GM21390 (cell line): Measurements from ENCODE around the gene WBP2NL.
"Not testable (repeated sequence)": the region's sequence is repeated elsewhere in the genome, so short reads cannot be mapped to it uniquely, and the experiment has no call there.

Source experiments
- ATAC-seq: cut with Tn5 transposase; IDR thresholded peaks from one replicate; pipeline ENCODE4 v1.9.1; 2021; ENCODE audit not compliant: unreplicated experiment

Gene WBP2NL

GRCh38 chr22:41998361-41999261 is at the start of gene WBP2NL:
Gene WBP2NL (plus strand): TSS chr22:41998788. CDS start chr22:41998819, 31 bp downstream.
- ATAC-seq: peak; percentile 73

GRCh38 chr22:41948928-41949296 is 49.7 kb upstream of the WBP2NL start:
- ATAC-seq: not testable (repeated sequence)

DNA sequence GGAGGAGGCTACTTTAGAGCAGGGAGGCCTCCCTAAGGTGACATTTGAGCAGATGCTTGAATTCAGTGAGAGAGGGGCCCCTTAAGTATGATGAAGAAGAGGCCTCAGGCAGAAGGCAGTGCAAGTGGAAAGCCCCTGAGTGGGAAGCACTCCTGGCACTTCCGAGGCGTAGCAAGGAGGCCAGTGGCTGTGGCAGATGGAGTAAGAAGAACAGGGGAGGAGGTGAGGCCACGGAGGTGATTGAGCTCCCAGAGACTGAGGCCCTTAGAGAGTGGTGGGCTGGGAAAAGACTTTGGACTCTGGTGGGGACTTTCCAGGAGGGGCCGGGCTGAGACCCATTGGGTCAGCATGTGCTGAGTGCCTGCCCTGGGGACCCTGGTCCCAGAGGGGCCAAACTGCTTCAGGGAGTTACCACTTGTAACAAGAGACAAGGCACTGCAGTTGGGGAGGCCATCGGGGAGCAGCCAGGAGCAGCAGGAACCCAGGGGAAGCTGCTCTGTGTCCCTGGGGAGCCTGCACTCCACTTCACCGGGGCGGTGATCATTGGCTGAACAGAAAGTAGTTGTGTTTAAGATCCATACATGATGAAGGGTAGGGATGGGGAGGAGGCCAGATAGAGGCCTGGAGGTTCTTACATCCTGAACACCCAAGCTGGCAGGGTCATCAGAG is 49.2 kb upstream of the WBP2NL start:
- ATAC-seq: no peak

GRCh38 chr22:41951898-41952474 is 46.6 kb upstream of the WBP2NL start, which contains the start of gene SMIM45:
Gene SMIM45 (plus strand): TSS chr22:41952150.
- ATAC-seq: no peak

GRCh38 chr22:41952713-41953112 is 45.9 kb upstream of the WBP2NL start:
- no peak for ATAC-seq

- ATAC-seq: no peak
These were observed 40.5 kb upstream of the WBP2NL start for GRCh38 chr22:41957941-41958556.

DNA sequence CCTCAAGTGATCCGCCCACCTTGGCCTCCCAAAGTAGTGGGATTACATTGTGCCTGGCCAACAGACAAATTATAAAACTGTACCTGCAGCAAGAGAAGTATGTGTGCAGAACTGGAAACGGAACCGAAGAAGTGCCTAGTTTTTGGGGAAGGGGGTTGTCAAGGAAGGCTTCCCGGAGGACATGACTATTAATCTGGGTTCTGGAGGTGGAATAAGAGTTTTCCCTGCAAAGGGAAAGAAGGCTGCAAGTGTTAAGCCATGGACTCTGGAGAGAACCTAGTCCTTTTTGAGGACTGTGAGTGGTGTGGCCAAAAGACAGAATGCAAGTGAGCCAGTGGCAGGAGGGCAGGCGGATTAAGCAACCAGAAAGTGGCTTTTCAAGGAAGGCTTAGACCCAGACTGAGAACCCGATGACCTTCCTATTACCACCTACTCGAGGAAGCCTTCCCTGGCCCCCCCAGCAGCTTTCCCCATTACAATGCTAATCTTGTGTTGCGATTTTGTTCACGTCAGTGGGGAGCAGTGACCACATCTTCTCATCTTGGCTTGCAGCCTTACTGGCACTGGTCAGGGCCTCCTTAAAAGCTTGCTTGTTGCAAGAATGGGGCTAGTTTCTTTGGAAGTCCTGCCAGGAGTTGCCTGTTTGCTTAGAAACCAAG is 35.0 kb upstream of the WBP2NL start:
- ATAC-seq: no peak

GRCh38 chr22:41964112-41964491 is 34.5 kb upstream of the WBP2NL start:
- no peak for ATAC-seq

GRCh38 chr22:41966225-41966606 is 32.4 kb upstream of the WBP2NL start:
- ATAC-seq: no peak

- no peak for ATAC-seq
These were observed 31.9 kb upstream of the WBP2NL start for GRCh38 chr22:41966607-41967240.

DNA sequence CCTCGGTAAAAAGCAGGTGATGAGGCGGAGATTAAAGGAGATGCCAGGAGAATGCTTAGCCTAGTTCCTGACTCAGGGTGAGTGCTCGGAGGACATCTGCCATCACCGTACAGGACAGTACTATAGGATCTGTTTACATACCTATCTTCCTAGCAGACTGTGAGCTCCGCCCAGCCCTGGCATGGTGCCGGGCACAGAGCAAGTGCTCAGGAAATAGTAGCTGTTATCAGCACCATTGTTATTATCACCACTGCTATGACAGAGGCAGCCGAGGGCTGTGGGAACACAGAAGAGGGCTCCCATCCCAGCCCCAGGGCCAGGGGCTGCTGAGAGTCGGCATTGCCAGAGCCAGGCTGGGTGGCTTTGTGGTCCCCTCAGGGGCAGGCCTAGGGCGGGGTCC is 30.0 kb upstream of the WBP2NL start:
- no peak for ATAC-seq

- no peak for ATAC-seq
These were observed 29.4 kb upstream of the WBP2NL start, which contains the start of gene SEPTIN3 for GRCh38 chr22:41969110-41969646. Gene SEPTIN3 (plus strand): TSS chr22:41969443. CDS start chr22:41971493, 2,050 bp downstream.

DNA sequence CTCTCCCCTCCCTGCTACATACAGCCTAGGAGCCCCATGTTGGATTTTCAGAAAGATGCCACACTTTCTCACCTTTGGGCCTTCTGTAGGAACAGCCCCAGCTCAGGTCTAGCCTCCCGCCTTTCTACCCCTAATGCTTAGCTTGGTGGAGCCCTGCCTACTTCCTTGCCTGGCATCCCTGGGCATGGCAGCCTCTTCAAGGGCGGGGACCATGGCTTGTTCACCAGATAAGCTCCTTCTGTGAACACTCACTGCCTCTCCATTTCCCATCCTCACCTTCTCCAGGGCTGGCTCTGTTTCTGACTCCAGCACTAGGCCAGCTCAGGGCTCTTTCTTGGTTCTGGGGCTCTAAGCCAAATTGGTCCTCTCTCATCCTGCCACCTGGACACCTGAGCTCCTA is 28.0 kb upstream of the WBP2NL start:
- ATAC-seq: no peak

- ATAC-seq: no peak
These were observed 27.2 kb upstream of the WBP2NL start for GRCh38 chr22:41971431-41971830.

- ATAC-seq: no peak
These were observed 23.8 kb upstream of the WBP2NL start for GRCh38 chr22:41974691-41975290.

DNA sequence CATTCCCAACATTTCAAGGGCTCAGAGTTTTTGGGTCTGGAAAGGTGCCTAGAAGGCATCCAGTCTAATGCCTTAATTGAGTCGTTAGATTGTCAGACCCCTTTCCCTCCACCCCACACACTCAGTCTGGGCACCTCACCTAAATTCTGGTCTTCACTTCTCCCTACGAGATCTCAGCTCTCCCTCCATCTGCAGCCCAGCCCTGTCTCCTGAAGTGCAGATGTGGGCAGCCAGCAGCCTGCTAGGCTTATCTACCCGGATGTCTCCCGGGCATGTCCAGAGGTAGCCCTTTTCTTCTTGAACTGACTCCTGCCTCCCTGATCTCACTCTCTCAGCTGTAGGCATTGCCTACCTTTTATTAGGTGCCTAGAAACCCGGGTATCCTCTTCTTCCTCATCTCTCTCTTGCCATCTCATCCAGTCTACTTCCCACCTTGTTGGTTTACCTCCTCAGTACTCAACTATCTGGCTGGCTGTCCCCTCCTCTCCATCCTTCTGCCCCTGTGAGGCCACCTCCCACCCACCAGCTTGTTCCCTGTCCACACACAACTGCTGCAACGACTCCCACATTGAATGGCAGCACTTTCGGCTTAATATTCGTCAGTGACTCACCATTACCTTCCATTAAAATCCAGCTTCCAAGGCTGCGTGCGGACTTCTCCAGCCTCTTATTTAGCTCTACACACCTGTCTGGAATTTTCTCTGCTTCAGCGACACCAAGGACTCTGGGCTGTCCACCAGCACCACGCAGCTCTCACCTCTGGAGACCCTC is 23.1 kb upstream of the WBP2NL start:
- no peak for ATAC-seq

DNA sequence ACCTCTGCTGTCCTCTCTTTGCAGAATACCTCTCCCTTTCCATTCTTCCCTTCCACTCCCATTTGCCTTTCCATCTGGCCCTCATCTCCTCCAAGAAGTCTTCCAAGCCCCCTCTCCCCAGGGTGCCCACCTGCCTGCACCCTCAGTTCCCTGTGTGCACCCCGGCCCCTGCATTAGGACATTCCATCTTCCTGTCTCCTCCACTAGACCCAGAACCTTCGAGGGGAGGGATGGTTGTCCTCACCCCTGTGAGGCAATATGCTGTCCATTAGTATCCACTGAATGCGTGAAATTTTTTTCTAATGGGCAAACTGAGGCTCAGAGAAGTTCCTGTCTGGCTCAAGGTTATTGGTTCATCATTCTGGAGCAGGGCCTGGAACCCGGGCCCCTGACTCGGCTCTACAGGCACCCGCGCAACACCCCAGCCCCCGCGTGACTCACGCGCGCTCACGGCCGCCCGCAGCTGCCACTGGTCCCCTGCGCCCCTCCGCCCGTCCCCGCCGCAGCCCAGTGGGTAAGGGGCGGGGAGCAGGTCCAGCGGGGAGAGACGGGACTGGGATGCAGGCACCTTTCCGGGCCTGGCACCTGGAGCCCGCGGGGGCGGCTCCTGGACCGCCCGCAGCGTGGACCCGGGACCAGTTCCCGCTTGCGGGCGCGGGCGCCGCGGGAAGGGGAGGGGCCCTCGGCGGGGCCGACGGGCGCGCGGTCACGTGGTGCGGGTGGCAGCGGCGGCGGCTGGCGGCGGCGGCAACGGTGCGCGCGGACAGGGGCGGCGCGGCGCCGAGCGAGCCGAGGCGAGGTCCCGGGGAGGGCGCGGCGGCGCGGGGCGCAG is 22.3 kb upstream of the WBP2NL start:
- ATAC-seq: no peak

DNA sequence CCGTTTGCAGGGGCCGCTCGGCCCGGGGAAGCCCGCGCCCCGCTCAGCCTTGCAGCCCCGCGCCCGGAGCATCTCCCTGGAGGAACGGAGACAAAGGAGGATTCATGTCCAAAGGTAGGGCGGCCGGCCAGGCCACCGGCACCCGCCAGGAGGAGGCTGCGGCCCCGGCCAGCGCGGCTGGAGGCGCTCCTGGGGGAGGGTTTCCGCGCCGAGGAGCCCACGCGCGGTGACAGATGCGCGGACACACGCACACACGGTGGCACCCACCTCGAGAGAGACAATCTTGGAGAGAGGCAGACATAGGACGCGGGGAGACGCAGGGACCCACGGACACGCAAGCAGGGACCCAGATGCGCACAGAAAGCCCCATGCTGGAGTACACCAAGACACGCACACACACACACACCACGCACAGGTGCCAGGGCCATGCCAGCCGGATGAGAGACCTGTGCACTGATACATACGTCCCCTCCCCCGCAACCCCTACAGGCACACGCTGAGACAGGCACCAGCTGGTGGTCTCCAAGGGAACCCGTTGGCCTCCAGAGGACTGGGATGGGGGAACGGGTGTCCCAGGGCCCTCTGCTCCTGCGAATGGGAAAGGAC is 21.5 kb upstream of the WBP2NL start:
- ATAC-seq: no peak
